HG02798 (cell line): ENCODE data around the gene GAS1.

Experiments
- ATAC-seq: cut with Tn5 transposase; IDR thresholded peaks from one replicate; pipeline ENCODE4 v1.9.1; 2021; ENCODE audit warnings: mild to moderate bottlenecking; ENCODE audit not compliant: unreplicated experiment, poor library complexity

The GAS1 gene

GRCh38 chr9:86965636-86966395 lies 18.5 kb upstream of the GAS1 start:
- no peak for ATAC-seq

GRCh38 chr9:86962692-86963091 lies 15.4 kb upstream of the GAS1 start:
- ATAC-seq, result no peak

DNA sequence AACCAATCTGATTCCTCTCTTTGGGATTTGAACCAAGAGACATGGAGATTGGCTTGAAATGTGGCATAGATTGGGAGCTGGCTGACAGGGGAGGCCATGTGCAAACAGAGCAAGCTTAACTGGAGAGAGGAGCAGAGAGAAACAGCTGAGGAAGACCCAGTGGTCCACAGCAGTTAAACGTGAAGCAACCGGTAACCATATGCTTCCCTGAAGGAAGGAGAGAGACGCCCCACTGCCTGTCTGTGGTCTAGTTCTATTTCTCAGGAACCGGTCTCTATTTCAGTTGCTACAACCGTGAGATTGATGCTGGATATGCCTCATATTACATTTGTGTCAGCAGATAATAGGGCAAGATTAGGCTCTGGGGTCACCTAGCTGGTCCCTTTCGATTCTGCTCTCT lies 13.6 kb upstream of the GAS1 start:
- no peak for ATAC-seq

DNA sequence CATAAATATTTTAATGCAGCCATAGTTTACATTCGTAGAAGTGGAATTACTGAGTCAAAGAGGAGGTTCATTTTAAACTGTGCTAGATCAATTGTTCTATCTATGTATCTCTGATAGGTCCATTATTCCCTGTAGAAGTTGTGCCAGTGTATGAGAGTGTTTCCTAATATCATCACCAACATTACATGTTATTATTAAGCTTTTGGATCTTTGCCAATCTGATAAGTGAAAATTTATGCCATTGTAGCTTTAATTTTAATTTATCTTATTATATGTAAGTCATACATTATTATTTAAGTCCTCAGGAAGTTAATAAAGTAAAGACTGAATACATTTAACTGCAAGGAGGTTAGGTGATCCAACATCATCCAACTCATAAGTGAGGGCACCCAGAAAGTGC lies 10.9 kb upstream of the GAS1 start:
- ATAC-seq, result no peak

GRCh38 chr9:86955561-86955960 lies 8.3 kb upstream of the GAS1 start:
- ATAC-seq, result no peak

- no peak for ATAC-seq
Measured at GRCh38 chr9:86955042-86955441, 7.7 kb upstream of the GAS1 start.

DNA sequence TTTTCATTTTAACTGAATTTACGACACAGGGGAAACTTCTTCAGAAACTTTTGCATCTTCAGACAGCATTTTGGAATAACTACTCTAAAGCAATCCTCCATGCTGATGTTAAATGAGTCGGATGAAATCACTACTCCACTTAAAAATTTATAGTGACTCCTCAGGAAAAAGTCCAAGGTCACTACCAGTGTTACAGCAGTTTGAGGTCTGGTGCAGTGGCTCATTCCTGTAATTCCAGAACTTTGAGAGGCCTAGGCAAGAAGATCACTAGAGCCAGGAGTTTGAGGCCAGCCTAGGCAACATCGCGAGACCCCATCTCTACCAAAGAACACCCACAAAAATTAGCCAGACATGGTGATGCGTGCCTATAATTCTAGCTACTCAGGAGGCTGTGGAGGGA lies 5.9 kb upstream of the GAS1 start:
- no peak for ATAC-seq

- ATAC-seq, result peak; percentile 70
Measured at GRCh38 chr9:86948074-86948929, 996 bp upstream of the GAS1 start.

GRCh38 chr9:86946201-86947145 lies 833 bp downstream of the GAS1 start:
- ATAC-seq, result peak; percentile 56

GRCh38 chr9:86945728-86946200 lies 1.5 kb downstream of the GAS1 start:
- no peak for ATAC-seq

- ATAC-seq, result no peak
Measured at GRCh38 chr9:86944796-86945727, 2.2 kb downstream of the GAS1 start.

DNA sequence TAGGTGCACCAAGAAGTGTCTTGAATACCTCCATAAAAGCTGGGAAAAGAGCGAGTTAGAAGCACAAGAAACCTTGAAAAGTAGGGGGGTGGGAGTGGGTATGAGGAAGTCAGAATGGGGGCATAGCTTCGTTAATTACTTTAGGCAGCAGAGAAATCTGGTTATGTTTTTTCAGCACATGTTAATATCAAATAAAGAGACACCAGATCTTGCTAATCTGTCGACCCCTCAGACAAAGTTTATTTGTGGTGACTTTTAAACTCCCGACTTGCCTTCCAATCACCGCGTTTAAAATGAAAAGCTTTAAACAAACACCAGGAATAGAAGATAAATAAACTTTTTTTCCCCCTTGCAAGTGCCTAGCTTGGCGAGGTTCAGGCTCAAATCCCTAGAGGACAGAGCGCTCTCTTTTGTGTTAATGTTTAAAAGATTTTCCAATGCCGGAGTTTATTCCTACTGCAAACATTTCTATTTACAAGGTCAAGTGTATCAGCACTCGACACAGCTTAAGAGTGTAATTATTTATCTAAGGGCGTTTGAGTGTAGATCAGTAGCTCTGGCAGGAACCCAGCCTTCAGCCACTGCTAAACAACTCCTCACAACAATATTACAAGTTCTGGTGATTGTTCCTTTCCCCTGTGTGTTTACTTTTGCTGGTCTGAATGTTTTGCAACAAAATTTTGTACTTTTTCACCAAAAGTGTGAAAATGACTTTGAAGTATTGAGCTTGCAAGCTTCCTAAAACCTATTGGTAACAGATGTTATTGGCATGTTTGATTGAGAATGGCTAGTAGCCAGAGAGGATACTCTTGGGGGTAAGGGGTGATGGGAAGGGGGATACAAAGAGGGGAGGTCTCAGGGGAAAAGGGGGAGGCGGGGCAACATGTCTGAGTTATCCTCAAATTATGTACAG lies 3.8 kb downstream of the GAS1 start:
- no peak for ATAC-seq

GRCh38 chr9:86942281-86943200 lies 4.8 kb downstream of the GAS1 start:
- ATAC-seq, result no peak

DNA sequence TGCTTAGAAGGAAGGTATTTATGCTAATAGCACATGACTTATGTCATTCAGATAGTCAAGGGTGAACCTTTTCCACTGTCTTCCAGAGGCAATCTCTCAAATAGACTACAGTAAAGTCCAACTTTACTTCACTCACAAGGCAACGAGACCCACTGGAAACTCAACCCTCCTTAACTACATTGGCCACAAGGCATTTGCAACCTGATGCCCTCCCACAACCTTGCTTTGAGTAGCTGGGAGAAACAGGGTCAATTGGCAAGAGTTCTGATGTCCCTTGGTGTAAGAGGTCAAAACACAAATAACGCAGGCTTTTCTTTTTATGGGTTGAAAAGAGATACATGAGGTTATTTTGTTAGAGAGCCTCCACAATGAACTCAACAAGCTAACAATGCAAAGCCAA lies 6.1 kb downstream of the GAS1 start:
- no peak for ATAC-seq

GRCh38 chr9:86940774-86941173 lies 6.5 kb downstream of the GAS1 start:
- ATAC-seq, result no peak

- no peak for ATAC-seq
Measured at GRCh38 chr9:86939891-86940290, 7.4 kb downstream of the GAS1 start.

DNA sequence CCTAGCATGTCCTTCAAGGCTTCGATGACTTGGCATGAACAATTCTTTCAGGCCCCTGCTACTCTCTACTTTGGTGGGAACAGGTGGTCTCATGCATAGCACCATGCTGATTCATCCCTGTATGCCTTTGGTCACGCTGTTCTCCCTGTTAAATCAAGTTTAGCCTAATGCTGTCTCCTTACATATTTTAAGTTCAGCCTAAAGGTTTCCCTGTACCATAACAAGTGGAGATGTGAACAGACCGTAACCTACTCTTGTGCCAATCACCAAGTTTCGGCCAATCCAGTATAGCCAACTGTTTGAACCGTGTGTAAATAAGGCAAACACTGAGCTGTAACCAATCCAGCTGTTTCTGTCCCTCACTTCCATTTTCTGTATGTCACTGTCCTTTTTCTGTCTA lies 8.0 kb downstream of the GAS1 start:
- ATAC-seq, result no peak
